Measurements from ENCODE around the gene KCNJ5. TPM values are rescaled to one million over a fixed set of nuclear protein-coding genes. Genes with fewer than 3 reads are reported as not detected.

The KCNJ5 gene
- polyA plus RNA-seq, 1 donor = 3.6 TPM

GRCh38 chr11:128894286-128894681, 3.1 kb downstream of the KCNJ5 start:
- DNase-seq = no peak

- DNase-seq = no peak
These were observed 3.5 kb downstream of the KCNJ5 start for GRCh38 chr11:128894685-128895084.

- no peak for DNase-seq
These were observed 4.4 kb downstream of the KCNJ5 start for GRCh38 chr11:128895526-128895925.

- DNase-seq = no peak
These were observed 5.2 kb downstream of the KCNJ5 start for GRCh38 chr11:128896356-128896755.

- DNase-seq = no peak
These were observed 6.7 kb downstream of the KCNJ5 start for GRCh38 chr11:128897826-128898225.

- DNase-seq = no peak
These were observed 7.6 kb downstream of the KCNJ5 start for GRCh38 chr11:128898580-128899344.

GRCh38 chr11:128900468-128900867, 9.3 kb downstream of the KCNJ5 start:
- no peak for DNase-seq

- no peak for DNase-seq
These were observed 10.7 kb downstream of the KCNJ5 start for GRCh38 chr11:128901653-128902514.

- DNase-seq = no peak
These were observed 11.4 kb downstream of the KCNJ5 start for GRCh38 chr11:128902515-128903066.

- DNase-seq = no peak
These were observed 12.3 kb downstream of the KCNJ5 start for GRCh38 chr11:128903248-128904061.

GRCh38 chr11:128904303-128904655, 13.1 kb downstream of the KCNJ5 start:
- no peak for DNase-seq

- DNase-seq = no peak
These were observed 13.6 kb downstream of the KCNJ5 start for GRCh38 chr11:128904656-128905344.

- DNase-seq = no peak
These were observed 14.4 kb downstream of the KCNJ5 start for GRCh38 chr11:128905345-128906184.

GRCh38 chr11:128906185-128907050, 15.3 kb downstream of the KCNJ5 start:
- DNase-seq = no peak

GRCh38 chr11:128907585-128907984, 16.4 kb downstream of the KCNJ5 start:
- no peak for DNase-seq

GRCh38 chr11:128908391-128909246, 17.5 kb downstream of the KCNJ5 start:
- no peak for DNase-seq

GRCh38 chr11:128909438-128910125, 18.4 kb downstream of the KCNJ5 start:
- DNase-seq = no peak

- no peak for DNase-seq
These were observed 19.4 kb downstream of the KCNJ5 start for GRCh38 chr11:128910576-128910975.

Data from left kidney (tissue), 2 donors.